Peyer's patch (tissue), 4 donors: ENCODE results near the gene KDM1A. TPM values are rescaled to one million over a fixed set of nuclear protein-coding genes. Genes with fewer than 3 reads are reported as not detected.

Source experiments
- DNase-seq, 3 donors: peaks; one replicate each; pipeline ENCODE4 v3.0.0-alpha.2; 2017 to 2019
- H3K27ac ChIP-seq, 4 donors: fragments of 200-600 bp; sonication (generic); one replicate each; pipeline ENCODE4 v1.5.1; 2016 to 2019
- H3K27me3 ChIP-seq, 2 donors: fragments of 200-600 bp; sonication (generic); one replicate each; pipeline ENCODE4 v1.5.1; 2019
- H3K36me3 ChIP-seq, 3 donors: fragments of 200-600 bp; sonication (generic); one replicate each; pipeline ENCODE4 v1.5.1; 2016 to 2019
- H3K4me1 ChIP-seq, 4 donors: fragments of 200-600 bp; sonication (generic); one replicate each; pipeline ENCODE4 v1.5.1; 2016 to 2019
- H3K4me3 ChIP-seq, 4 donors: fragments of 200-600 bp; sonication (generic); 1 replicate in 3 of 4; 2 replicates in 1 of 4; pipeline ENCODE4 v1.5.1; 2016 to 2019; ENCODE audit warnings: mild to moderate bottlenecking in 1 of 4
- H3K9me3 ChIP-seq, 4 donors: fragments of 200-600 bp; sonication (generic); one replicate each; pipeline ENCODE4 v1.5.1; 2016 to 2019; ENCODE audit warnings: mild to moderate bottlenecking in 1 of 4
- POLR2A ChIP-seq, 2 donors: fragments of 450-650 bp; IDR thresholded peaks; one replicate each; pipeline ENCODE4 v1.5.1; 2017; ENCODE audit warnings: antibody characterized with exemption in 2 of 2, mild to moderate bottlenecking in 2 of 2, moderate library complexity in 2 of 2
- total RNA-seq, 4 donors: library from RNA; depleted of rRNA; stranded (reverse); fragments of >200 nt; gene quantifications; one replicate each; pipeline ENCODE4 v1.1.0, GENCODE V29; 2016
- TF ChIP-seq, protein P1 (sequence below), 6 experiments: fragments of 450-650 bp in 4 of 6; fragments of 200-600 bp in 2 of 6; sonication (generic) in 1 of 6; IDR thresholded peaks; one replicate each; pipeline ENCODE4 v1.5.1; 2017 to 2019; ENCODE audit warnings: antibody characterized with exemption in 6 of 6, mild to moderate bottlenecking in 3 of 6, moderate library complexity in 1 of 6

Gene KDM1A
- total RNA-seq, 4 donors from 2014 or later = 33.5 to 102 (median 40.9) TPM

DNA sequence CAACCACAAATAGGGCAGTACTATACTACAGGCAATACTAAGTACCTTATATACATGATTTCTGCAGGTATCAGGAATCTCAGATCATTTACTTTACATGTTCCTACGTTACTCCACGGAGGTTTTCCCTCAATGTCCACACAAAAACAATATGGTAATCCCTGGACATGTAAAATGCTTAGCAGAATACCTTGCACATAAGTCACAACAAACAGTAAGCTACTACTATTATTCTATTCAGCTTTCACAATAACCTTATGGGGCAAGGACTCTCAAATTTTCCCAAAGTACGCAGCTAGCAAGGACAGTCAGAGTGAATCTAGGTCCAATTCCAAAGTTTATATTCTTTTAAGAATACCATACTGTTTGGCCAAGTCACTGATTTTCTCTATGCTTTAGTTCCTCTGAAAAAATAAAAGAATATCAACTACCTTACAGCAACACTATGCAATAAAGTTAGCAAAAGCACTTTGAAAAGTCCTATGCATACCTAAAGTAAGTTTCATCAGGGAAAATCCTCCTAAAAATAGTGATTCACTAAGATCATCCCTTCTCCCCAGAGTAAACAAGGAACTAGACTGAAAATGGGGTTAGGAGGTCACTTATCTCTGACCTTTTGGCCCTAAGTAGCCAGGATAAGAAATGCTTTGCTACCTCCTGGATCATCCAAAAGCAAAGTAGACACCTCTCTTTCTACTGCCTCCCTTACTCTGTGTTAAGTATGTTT is 82.0 kb downstream of the KDM1A start:
- TF ChIP-seq, protein P1, sequence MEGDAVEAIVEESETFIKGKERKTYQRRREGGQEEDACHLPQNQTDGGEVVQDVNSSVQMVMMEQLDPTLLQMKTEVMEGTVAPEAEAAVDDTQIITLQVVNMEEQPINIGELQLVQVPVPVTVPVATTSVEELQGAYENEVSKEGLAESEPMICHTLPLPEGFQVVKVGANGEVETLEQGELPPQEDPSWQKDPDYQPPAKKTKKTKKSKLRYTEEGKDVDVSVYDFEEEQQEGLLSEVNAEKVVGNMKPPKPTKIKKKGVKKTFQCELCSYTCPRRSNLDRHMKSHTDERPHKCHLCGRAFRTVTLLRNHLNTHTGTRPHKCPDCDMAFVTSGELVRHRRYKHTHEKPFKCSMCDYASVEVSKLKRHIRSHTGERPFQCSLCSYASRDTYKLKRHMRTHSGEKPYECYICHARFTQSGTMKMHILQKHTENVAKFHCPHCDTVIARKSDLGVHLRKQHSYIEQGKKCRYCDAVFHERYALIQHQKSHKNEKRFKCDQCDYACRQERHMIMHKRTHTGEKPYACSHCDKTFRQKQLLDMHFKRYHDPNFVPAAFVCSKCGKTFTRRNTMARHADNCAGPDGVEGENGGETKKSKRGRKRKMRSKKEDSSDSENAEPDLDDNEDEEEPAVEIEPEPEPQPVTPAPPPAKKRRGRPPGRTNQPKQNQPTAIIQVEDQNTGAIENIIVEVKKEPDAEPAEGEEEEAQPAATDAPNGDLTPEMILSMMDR (IDR thresholded peaks at IDR 0.05) = no peak
- TF ChIP-seq POLR2A (IDR thresholded peaks at IDR 0.05) = no peak
- no peaks in the 10 kb centered on the region for H3K27me3 ChIP-seq
- peak overlapping the region in 2 of 4 donors; percentile 62 to 72 for H3K27ac ChIP-seq
- DNase-seq = no peak
- H3K9me3 ChIP-seq = no peaks in the 10 kb centered on the region
- H3K4me1 ChIP-seq = peaks cover 0 to 57% (median 14%) of the 10 kb centered on the region in 4 donors
- H3K36me3 ChIP-seq = no peaks in the 10 kb centered on the region
- H3K4me3 ChIP-seq = no peak overlapping the region

DNA sequence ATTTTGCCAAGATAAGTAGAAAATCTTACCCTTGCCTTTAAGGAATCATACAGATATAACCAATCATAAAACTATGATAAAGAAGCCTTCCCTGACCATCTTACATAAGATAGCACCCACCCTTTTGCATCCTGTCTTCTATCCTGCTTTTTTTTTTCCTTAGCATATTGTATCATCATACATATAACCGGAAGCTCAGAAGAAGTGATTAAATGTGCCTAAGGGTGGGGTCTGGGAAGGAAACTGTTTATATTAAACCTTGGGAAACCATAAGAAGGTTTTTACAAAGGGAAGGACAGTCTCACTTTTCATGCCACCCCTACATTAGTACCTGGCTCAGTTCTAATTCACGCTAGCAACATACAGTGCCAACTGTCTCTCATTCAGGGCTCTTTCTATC is 82.6 kb downstream of the KDM1A start:
- peaks cover 0 to 57% (median 14%) of the 10 kb centered on the region in 4 donors for H3K4me1 ChIP-seq
- TF ChIP-seq POLR2A (IDR thresholded peaks at IDR 0.05) = no peak
- TF ChIP-seq, protein P1 (IDR thresholded peaks at IDR 0.05) = no peak

DNA sequence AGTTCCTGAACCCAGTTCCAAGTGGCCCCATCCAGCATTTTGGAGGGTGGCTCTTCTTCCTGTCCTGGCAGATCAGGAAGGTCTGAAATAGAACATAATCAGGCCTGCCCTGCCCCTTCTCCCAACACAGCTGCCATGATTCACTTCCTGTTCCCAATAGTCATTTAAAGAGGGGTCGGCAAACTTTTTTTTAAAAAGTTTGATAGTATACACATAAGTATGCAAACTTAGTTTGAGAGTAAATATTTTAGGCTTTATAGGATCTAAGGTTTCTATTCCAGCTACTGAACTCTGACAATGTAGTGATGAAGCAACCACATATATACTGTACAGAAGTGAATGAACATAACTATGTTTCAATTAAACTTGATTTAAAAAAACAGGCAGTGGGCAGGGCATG is 83.0 kb downstream of the KDM1A start:
- Histone ChIP-seq H3K4me3 (no peak overlapping the region), H3K9me3 (no peaks in the 10 kb centered on the region), H3K4me1 (peaks cover 0 to 57% (median 14%) of the 10 kb centered on the region in 4 donors), H3K36me3 (peaks cover 0 to 4% (median 0%) of the 10 kb centered on the region in 3 donors), H3K27me3 (no peaks in the 10 kb centered on the region), H3K27ac (peak overlapping the region in 3 of 4 donors; percentile 49 to 72 (median 62))
- no peak for DNase-seq
- TF ChIP-seq, protein P1 (IDR thresholded peaks at IDR 0.05) = no peak
- no peak for TF ChIP-seq POLR2A (IDR thresholded peaks at IDR 0.05)

More for the DNA sequence above, 82.6 kb downstream of the KDM1A start:
- Histone ChIP-seq H3K27me3 (no peaks in the 10 kb centered on the region), H3K4me3 (no peak overlapping the region), H3K27ac (peak overlapping the region in 3 of 4 donors; percentile 49 to 72 (median 62)), H3K9me3 (no peaks in the 10 kb centered on the region), H3K36me3 (peaks cover 0 to under 1% (median 0%) of the 10 kb centered on the region in 3 donors)
- DNase-seq = no peak

DNA sequence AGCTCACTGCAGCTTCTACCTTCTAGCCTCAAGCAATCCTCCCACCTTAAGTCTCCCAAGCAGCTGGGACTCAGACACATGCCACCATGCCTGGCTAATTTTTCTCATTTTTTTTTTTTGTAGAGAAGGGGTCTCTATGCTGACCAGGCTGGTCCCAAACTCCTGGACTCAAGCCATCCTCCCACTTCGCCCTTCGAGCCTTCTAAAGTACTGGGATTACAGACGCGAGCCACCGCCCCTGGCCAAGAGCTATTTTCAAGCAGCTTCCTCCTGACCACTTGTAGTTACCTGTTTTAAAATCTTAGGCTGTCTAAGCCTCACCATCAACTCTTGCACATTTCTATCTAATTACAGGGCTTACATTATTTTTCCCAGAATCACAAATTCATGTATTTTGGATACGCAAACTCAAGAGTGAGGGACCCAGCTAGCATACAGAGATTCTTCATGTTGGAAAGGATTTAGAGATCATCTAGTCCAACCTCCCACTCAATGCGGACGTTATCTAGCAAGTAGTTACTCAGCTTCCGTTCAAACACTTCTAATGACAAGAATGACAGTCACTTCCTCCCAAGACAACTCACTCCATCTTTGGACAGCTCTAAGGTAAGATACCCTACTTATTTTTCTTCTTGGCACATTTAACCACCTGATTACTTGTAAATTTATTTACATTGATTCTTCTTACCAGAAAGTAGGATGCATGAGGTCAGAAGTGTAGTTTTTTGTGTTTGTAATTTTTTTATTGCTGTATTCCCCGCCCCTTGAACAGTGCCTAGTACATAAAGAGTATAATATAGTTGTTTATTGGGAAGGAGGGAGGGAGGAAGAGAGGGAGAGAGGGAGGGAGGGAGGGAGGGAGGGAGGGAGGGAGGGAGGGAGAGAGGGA is 84.0 kb downstream of the KDM1A start:
- H3K4me1 ChIP-seq = peaks cover 0 to 53% (median 14%) of the 10 kb centered on the region in 4 donors
- peaks cover 0 to 14% (median 0%) of the 10 kb centered on the region in 3 donors for H3K36me3 ChIP-seq
- TF ChIP-seq POLR2A (IDR thresholded peaks at IDR 0.05) = no peak
- TF ChIP-seq, protein P1 (IDR thresholded peaks at IDR 0.05) = no peak
- H3K9me3 ChIP-seq = no peaks in the 10 kb centered on the region
- H3K27me3 ChIP-seq = no peaks in the 10 kb centered on the region
- peak overlapping the region; percentile 43 to 73 (median 60) for H3K27ac ChIP-seq
- H3K4me3 ChIP-seq = no peak overlapping the region
- DNase-seq = peak in 2 of 3 donors; percentile 55 to 56

DNA sequence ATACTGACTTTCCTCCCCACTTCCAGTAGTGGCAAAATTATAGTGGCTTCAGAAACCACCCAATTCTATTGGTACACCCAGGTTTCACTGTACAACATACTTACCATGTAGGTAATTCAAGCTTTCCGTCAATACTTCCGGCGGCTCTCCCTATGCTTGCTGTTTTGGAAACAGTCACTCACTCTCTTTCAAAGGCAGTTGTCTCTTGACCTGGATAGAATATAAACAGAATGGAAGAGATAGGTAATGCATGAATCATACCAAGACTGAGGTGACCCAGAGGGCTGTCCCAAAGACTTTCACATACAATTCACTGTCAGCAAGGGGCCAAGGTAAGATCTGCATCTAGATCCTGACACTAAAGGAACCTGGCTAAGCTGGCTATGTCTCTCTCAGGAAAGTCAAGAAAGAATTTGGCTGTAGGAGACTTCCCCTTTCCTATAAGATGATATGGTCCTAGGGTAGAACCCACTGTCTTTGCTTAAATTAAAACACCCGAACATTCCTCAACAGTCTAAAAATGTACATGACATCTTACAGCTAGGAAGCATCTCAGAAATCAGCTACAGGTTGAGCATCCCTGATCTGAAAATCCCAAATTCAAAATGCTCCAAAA is 89.8 kb downstream of the KDM1A start:
- DNase-seq = no peak
- H3K27me3 ChIP-seq = no peaks in the 10 kb centered on the region
- H3K4me1 ChIP-seq = peaks cover 0 to 7% (median 0%) of the 10 kb centered on the region in 4 donors
- no peak overlapping the region for H3K27ac ChIP-seq
- TF ChIP-seq, protein P1 (IDR thresholded peaks at IDR 0.05) = no peak
- no peak for TF ChIP-seq POLR2A (IDR thresholded peaks at IDR 0.05)
- no peak overlapping the region for H3K4me3 ChIP-seq
- H3K9me3 ChIP-seq = no peaks in the 10 kb centered on the region
- H3K36me3 ChIP-seq = peaks cover 0 to 19% (median 0%) of the 10 kb centered on the region in 3 donors
